Caco-2 (cell line): ENCODE measurements around the gene IKZF3. TPM values are rescaled to one million over a fixed set of nuclear protein-coding genes. Genes with fewer than 3 reads are reported as not detected.
"Not testable (repeated sequence)": the region's sequence is repeated elsewhere in the genome, so short reads cannot be mapped to it uniquely, and the experiment has no call there.

ENCODE experiments used
- BruUV-seq: library from RNA; stranded (reverse); fragments of 400-500 nt; replicated peaks from 2 replicates; lab custom pipeline; 2021; lab: Mats Ljungman, UMichigan
- CTCF ChIA-PET: fragments of 300-600 bp; sonication (Branson Sonifier 250); formaldehyde crosslinking; loops from one replicate; lab custom pipeline; 2022; ENCODE audit warnings: antibody characterized with exemption; lab: Charles Lee
- POLR2A ChIA-PET: fragments of 300-600 bp; sonication (Branson Sonifier 250); formaldehyde crosslinking; loops from one replicate; lab custom pipeline; 2022; ENCODE audit warnings: antibody characterized with exemption; lab: Charles Lee
- DNase-seq, 2 experiments: peaks; one replicate each; pipeline versions ENCODE4 v3.0.0 to v3.0.0-alpha.2; 2020 to 2022
- H3K27me3 ChIP-seq: replicated peaks from 2 replicates; pipeline ENCODE4 v1.6.0; 2011; ENCODE audit warnings: low read length; ENCODE audit not compliant: control insufficient read depth, insufficient read depth
- H3K36me3 ChIP-seq: 2 replicates; pipeline ENCODE4 v1.5.1; 2011; ENCODE audit warnings: low read length; ENCODE audit not compliant: control insufficient read depth, insufficient read depth
- H3K4me1 ChIP-seq: fragments of 250-450 bp; sonication (Bioruptor Pico); 2 replicates; pipeline ENCODE4 v1.5.1; 2020; ENCODE audit warnings: mild to moderate bottlenecking
- H3K4me3 ChIP-seq: 2 replicates; pipeline ENCODE4 v1.5.1; 2011; ENCODE audit warnings: low read depth, mild to moderate bottlenecking, control low read depth, low read length
- H3K9me3 ChIP-seq: fragments of 250-450 bp; sonication (Bioruptor Pico); 2 replicates; pipeline ENCODE4 v1.5.1; 2020; ENCODE audit warnings: mild to moderate bottlenecking, moderate library complexity
- H3K27ac Mint-ChIP-seq: one replicate; pipeline ENCODE4 v1.8.0; 2022; ENCODE audit warnings: mixed read lengths; ENCODE audit not compliant: unreplicated experiment
- H3K27me3 Mint-ChIP-seq: one replicate; pipeline ENCODE4 v1.8.0; 2022; ENCODE audit warnings: mixed read lengths; ENCODE audit not compliant: insufficient read depth, unreplicated experiment
- H3K36me3 Mint-ChIP-seq: one replicate; pipeline ENCODE4 v1.8.0; 2022; ENCODE audit warnings: mild to moderate bottlenecking, mixed read lengths; ENCODE audit not compliant: insufficient read depth, unreplicated experiment
- H3K4me1 Mint-ChIP-seq: one replicate; pipeline ENCODE4 v1.8.0; 2022; ENCODE audit warnings: low read depth, mixed read lengths; ENCODE audit not compliant: unreplicated experiment
- H3K4me3 Mint-ChIP-seq: one replicate; pipeline ENCODE4 v1.8.0; 2022; ENCODE audit warnings: mild to moderate bottlenecking, moderate library complexity, mixed read lengths; ENCODE audit not compliant: unreplicated experiment
- H3K9me3 Mint-ChIP-seq: one replicate; pipeline ENCODE4 v1.8.0; 2022; ENCODE audit warnings: mixed read lengths; ENCODE audit not compliant: unreplicated experiment
- CTCF ChIP-seq, 2 experiments: fragments of 200-600 bp in 1 of 2; IDR thresholded peaks; 1 replicate in 1 of 2; 2 replicates in 1 of 2; pipeline versions ENCODE4 v1.5.1 to v1.8.0; 2011 to 2022; ENCODE audit warnings: antibody characterized with exemption in 1 of 2, control low read depth in 1 of 2, inconsistent platforms in 1 of 2, low read depth in 1 of 2, low read length in 1 of 2, mild to moderate bottlenecking in 1 of 2, moderate library complexity in 1 of 2; ENCODE audit not compliant: insufficient read depth in 1 of 2, severe bottlenecking in 1 of 2, unreplicated experiment in 1 of 2
- intact Hi-C: fragments of 100-400 bp; cut with micrococcal nuclease; formaldehyde crosslinking; loops from one replicate; pipeline ENCODE4 v1.10.0; 2022; ENCODE audit not compliant: unreplicated experiment
- total RNA-seq: library from RNA; stranded (reverse); gene quantifications from 2 replicates; pipeline ENCODE4 v1.2.3, GENCODE V29; 2022

Gene IKZF3
- total RNA-seq, 1 experiment from 2014 or later = 2.8 TPM

- no peaks in the 10 kb centered on the region for H3K4me1 ChIP-seq
- CTCF ChIA-PET = no interaction called here
- POLR2A ChIA-PET = no interaction called here
- H3K9me3 Mint-ChIP-seq = no peaks in the 10 kb centered on the region
- TF ChIP-seq CTCF (IDR thresholded peaks at IDR 0.05; ENCODE audit: insufficient read depth in 1 of 2, low read depth in 1 of 2, low read length in 1 of 2, severe bottlenecking in 1 of 2, unreplicated experiment in 1 of 2) = no peak
- no peaks in the 10 kb centered on the region for H3K36me3 Mint-ChIP-seq
- H3K27me3 ChIP-seq = no peaks in the 10 kb centered on the region
- no peaks in the 10 kb centered on the region for H3K36me3 ChIP-seq
- peaks cover 7% of the 10 kb centered on the region for H3K27me3 Mint-ChIP-seq
- no peaks in the 10 kb centered on the region for H3K9me3 ChIP-seq
- no peak overlapping the region for H3K27ac Mint-ChIP-seq
- intact Hi-C loops = no loop called here
- no TSS peak for BruUV-seq
- H3K4me3 ChIP-seq = no peak overlapping the region
- H3K4me3 Mint-ChIP-seq = no peak overlapping the region
- DNase-seq = no peak
- no peaks in the 10 kb centered on the region for H3K4me1 Mint-ChIP-seq
These were observed 9.2 kb downstream of the IKZF3 start for GRCh38 chr17:39854909-39855308.

- BruUV-seq = no TSS peak
- Mint-ChIP-seq H3K27me3 (peaks cover 7% of the 10 kb centered on the region), H3K27ac (no peak overlapping the region), H3K4me1 (no peaks in the 10 kb centered on the region), H3K4me3 (no peak overlapping the region), H3K9me3 (no peaks in the 10 kb centered on the region), H3K36me3 (no peaks in the 10 kb centered on the region)
- intact Hi-C loops = no loop called here
- no peak for DNase-seq
- no peak for TF ChIP-seq CTCF (IDR thresholded peaks at IDR 0.05; ENCODE audit: insufficient read depth in 1 of 2, low read depth in 1 of 2, low read length in 1 of 2, severe bottlenecking in 1 of 2, unreplicated experiment in 1 of 2)
- Histone ChIP-seq H3K9me3 (no peaks in the 10 kb centered on the region), H3K36me3 (no peaks in the 10 kb centered on the region), H3K4me3 (no peak overlapping the region), H3K4me1 (no peaks in the 10 kb centered on the region), H3K27me3 (no peaks in the 10 kb centered on the region)
- POLR2A ChIA-PET = no interaction called here
- CTCF ChIA-PET = interaction anchor here (0.6 kb wide), 1 partner anchor 183 kb away, joined by 3 read pairs; no protein-coding TSS in a partner anchor
These were observed 11.9 kb downstream of the IKZF3 start for GRCh38 chr17:39852239-39852638.

GRCh38 chr17:39850186-39850585 lies 13.9 kb downstream of the IKZF3 start:
- POLR2A ChIA-PET, H3K4me3 ChIP-seq, DNase-seq, H3K4me3 Mint-ChIP-seq, H3K9me3 Mint-ChIP-seq, H3K4me1 Mint-ChIP-seq, intact Hi-C loops, BruUV-seq, H3K9me3 ChIP-seq, H3K27me3 ChIP-seq, H3K36me3 ChIP-seq, H3K4me1 ChIP-seq, CTCF ChIA-PET, H3K36me3 Mint-ChIP-seq, H3K27ac Mint-ChIP-seq: not testable (repeated sequence)
- H3K27me3 Mint-ChIP-seq = peaks cover 11% of the 10 kb centered on the region

- H3K27me3 ChIP-seq = no peaks in the 10 kb centered on the region
- CTCF ChIA-PET = no interaction called here
- H3K9me3 ChIP-seq = no peaks in the 10 kb centered on the region
- no peak overlapping the region for H3K27ac Mint-ChIP-seq
- no peaks in the 10 kb centered on the region for H3K9me3 Mint-ChIP-seq
- BruUV-seq = no TSS peak
- intact Hi-C loops = no loop called here
- no peak for TF ChIP-seq CTCF (IDR thresholded peaks at IDR 0.05; ENCODE audit: insufficient read depth in 1 of 2, low read depth in 1 of 2, low read length in 1 of 2, severe bottlenecking in 1 of 2, unreplicated experiment in 1 of 2)
- H3K4me3 ChIP-seq = no peak overlapping the region
- POLR2A ChIA-PET = no interaction called here
- H3K4me3 Mint-ChIP-seq = no peak overlapping the region
- no peaks in the 10 kb centered on the region for H3K4me1 Mint-ChIP-seq
- no peaks in the 10 kb centered on the region for H3K36me3 ChIP-seq
- peaks cover 11% of the 10 kb centered on the region for H3K27me3 Mint-ChIP-seq
- no peaks in the 10 kb centered on the region for H3K36me3 Mint-ChIP-seq
- DNase-seq = no peak
- H3K4me1 ChIP-seq = no peaks in the 10 kb centered on the region
These were observed 15.5 kb downstream of the IKZF3 start for GRCh38 chr17:39848600-39848999.
